Left ventricle myocardium inferior (tissue), 1 donor: ENCODE results near the gene CBLN2. TPM values are rescaled to one million over a fixed set of nuclear protein-coding genes. Genes with fewer than 3 reads are reported as not detected.

Experiments
- DNase-seq: peaks from one replicate; pipeline ENCODE4 v3.0.0-alpha.2; 2020
- H3K27ac ChIP-seq: fragments of 200-600 bp; replicated peaks from 2 replicates; pipeline ENCODE4 v1.8.0; 2021
- H3K27me3 ChIP-seq: fragments of 200-600 bp; 2 replicates; pipeline ENCODE4 v1.8.0; 2021; ENCODE audit warnings: low read depth
- H3K36me3 ChIP-seq: fragments of 200-600 bp; 2 replicates; pipeline ENCODE4 v1.8.0; 2021
- H3K4me1 ChIP-seq: fragments of 200-600 bp; 2 replicates; pipeline ENCODE4 v1.8.0; 2021
- H3K4me3 ChIP-seq: fragments of 200-600 bp; 2 replicates; pipeline ENCODE4 v1.8.0; 2021; ENCODE audit warnings: mild to moderate bottlenecking, moderate library complexity
- H3K9me3 ChIP-seq: fragments of 200-600 bp; replicated peaks from 2 replicates; pipeline ENCODE4 v1.8.0; 2021
- CTCF ChIP-seq: fragments of 200-600 bp; IDR thresholded peaks from 2 replicates; pipeline ENCODE4 v1.8.0; 2021; ENCODE audit warnings: antibody characterized with exemption, mild to moderate bottlenecking, borderline replicate concordance
- intact Hi-C: fragments of 100-400 bp; cut with micrococcal nuclease; formaldehyde crosslinking; loops from one replicate; pipeline ENCODE4 v1.11.0; 2022
- total RNA-seq: library from RNA; stranded (reverse); fragmentation: NEBNext Ultra II Directional; extraction: Animal tissue kit (Norgen Biotek cat#: 25700); gene quantifications from one replicate; pipeline ENCODE4 v1.2.1, GENCODE V29; 2021
- donor health status: DM: no; HTN: yes; CAD: no; lungs with severe emphysema.

Gene CBLN2
- total RNA-seq, 1 donor from 2014 or later: not detected

- no peak for DNase-seq
- no peaks in the 10 kb centered on the region for H3K27me3 ChIP-seq
- peaks cover 25% of the 10 kb centered on the region for H3K9me3 ChIP-seq
- H3K27ac ChIP-seq: no peak overlapping the region
- H3K4me1 ChIP-seq: no peaks in the 10 kb centered on the region
- H3K4me3 ChIP-seq: no peak overlapping the region
- no peak for TF ChIP-seq CTCF
- intact Hi-C loops: no loop called here
- H3K36me3 ChIP-seq: no peaks in the 10 kb centered on the region
These were observed 22.1 kb upstream of the CBLN2 start for GRCh38 chr18:72566290-72566689.

- no peak overlapping the region for H3K4me3 ChIP-seq
- H3K9me3 ChIP-seq: no peaks in the 10 kb centered on the region
- no peak for TF ChIP-seq CTCF
- no peaks in the 10 kb centered on the region for H3K36me3 ChIP-seq
- no peak for DNase-seq
- no peak overlapping the region for H3K27ac ChIP-seq
- H3K27me3 ChIP-seq: peaks cover 6% of the 10 kb centered on the region
- H3K4me1 ChIP-seq: no peaks in the 10 kb centered on the region
- intact Hi-C loops: no loop called here
These were observed 11.8 kb upstream of the CBLN2 start for GRCh38 chr18:72555968-72556367.

- peaks cover 6% of the 10 kb centered on the region for H3K27me3 ChIP-seq
- TF ChIP-seq CTCF: no peak
- no peaks in the 10 kb centered on the region for H3K36me3 ChIP-seq
- no peaks in the 10 kb centered on the region for H3K4me1 ChIP-seq
- no peak for DNase-seq
- no peaks in the 10 kb centered on the region for H3K9me3 ChIP-seq
- no peak overlapping the region for H3K4me3 ChIP-seq
- intact Hi-C loops: no loop called here
- H3K27ac ChIP-seq: no peak overlapping the region
These were observed 11.0 kb upstream of the CBLN2 start for GRCh38 chr18:72555101-72555500.

- no peaks in the 10 kb centered on the region for H3K36me3 ChIP-seq
- no peak for TF ChIP-seq CTCF
- no peak for DNase-seq
- H3K4me3 ChIP-seq: peak overlapping the region; percentile 48
- H3K27ac ChIP-seq: no peak overlapping the region
- intact Hi-C loops: no loop called here
- no peaks in the 10 kb centered on the region for H3K9me3 ChIP-seq
- peaks cover 87% of the 10 kb centered on the region for H3K27me3 ChIP-seq
- H3K4me1 ChIP-seq: peaks cover 21% of the 10 kb centered on the region
These were observed 636 bp downstream of the CBLN2 start for GRCh38 chr18:72543357-72544055.

- TF ChIP-seq CTCF: no peak
- intact Hi-C loops: no loop called here
- H3K4me3 ChIP-seq: peak overlapping the region; percentile 48
- no peaks in the 10 kb centered on the region for H3K9me3 ChIP-seq
- no peak for DNase-seq
- no peaks in the 10 kb centered on the region for H3K36me3 ChIP-seq
- no peak overlapping the region for H3K27ac ChIP-seq
- peaks cover 92% of the 10 kb centered on the region for H3K27me3 ChIP-seq
- H3K4me1 ChIP-seq: peaks cover 21% of the 10 kb centered on the region
These were observed 1.2 kb downstream of the CBLN2 start for GRCh38 chr18:72542984-72543356.
